ENCODE results near the gene EMP2.
"Not testable (repeated sequence)": the region's sequence is repeated elsewhere in the genome, so short reads cannot be mapped to it uniquely, and the experiment has no call there.

The EMP2 gene

DNA sequence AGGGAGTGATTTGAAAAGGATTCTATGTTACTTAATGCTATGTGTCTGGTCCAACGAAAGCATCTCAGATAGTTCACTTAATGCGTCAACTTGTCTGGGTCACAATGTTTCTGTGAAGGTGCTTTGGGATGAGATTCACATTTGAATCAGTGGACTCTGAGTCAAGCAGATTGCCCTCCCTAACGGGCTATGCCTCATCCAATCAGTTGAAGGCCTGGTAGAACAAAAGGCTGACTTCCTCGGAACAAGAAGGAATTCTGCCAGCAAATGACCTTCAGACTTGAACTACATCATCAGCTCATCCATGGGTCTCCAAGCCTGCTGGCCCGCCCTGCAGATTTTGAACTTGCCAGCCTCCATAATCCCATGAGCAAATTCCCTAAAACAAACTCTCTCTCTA lies 15.2 kb downstream of the EMP2 start:
- Histone ChIP-seq H3K27ac (ENCODE audit: low read depth in 2 of 2, low read length in 2 of 2) (no peak overlapping the region), H3K27me3 (ENCODE audit: control insufficient read depth in 2 of 2, insufficient read depth in 2 of 2, low read length in 2 of 2) (no peaks in the 10 kb centered on the region), H3K9me3 (ENCODE audit: control insufficient read depth in 2 of 2, low read length in 2 of 2) (no peaks in the 10 kb centered on the region), H3K36me3 (ENCODE audit: control insufficient read depth in 2 of 2, insufficient read depth in 2 of 2, low read length in 2 of 2) (peaks cover 4 to 13% of the 10 kb centered on the region in 2 donors), H3K4me3 (ENCODE audit: low read length in 2 of 2) (no peak overlapping the region), H3K9ac (ENCODE audit: low read depth in 1 of 2, low read length in 2 of 2) (no peak overlapping the region), H3K4me1 (ENCODE audit: control insufficient read depth in 2 of 2, insufficient read depth in 2 of 2, low read length in 2 of 2) (peaks cover 0 to 12% of the 10 kb centered on the region in 2 donors)

DNA sequence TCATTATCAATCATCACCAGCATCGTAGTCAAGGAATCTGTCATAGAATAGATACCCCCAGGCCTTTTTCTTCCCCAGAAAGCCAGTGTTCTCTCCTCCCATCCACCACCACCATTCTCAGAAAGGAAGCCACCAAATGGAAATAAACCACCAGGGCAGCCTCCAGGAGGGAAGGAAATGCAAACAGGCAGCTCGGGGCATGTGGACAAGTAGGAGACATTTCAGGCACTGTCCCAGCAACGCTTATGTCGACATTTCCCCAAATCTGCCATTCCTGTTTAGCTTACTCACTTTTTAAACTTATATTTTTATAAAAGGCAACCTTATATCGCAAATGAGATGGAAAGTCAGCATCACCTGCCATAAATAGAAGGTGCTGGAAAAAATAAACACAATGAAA lies 15.8 kb downstream of the EMP2 start:
- H3K9me3 ChIP-seq (ENCODE audit: control insufficient read depth in 2 of 2, low read length in 2 of 2) = no peaks in the 10 kb centered on the region
- H3K27me3 ChIP-seq (ENCODE audit: control insufficient read depth in 2 of 2, insufficient read depth in 2 of 2, low read length in 2 of 2) = no peaks in the 10 kb centered on the region
- H3K4me3 ChIP-seq (ENCODE audit: low read length in 2 of 2) = no peak overlapping the region
- peaks cover 4 to 13% of the 10 kb centered on the region in 2 donors for H3K36me3 ChIP-seq (ENCODE audit: control insufficient read depth in 2 of 2, insufficient read depth in 2 of 2, low read length in 2 of 2)
- H3K9ac ChIP-seq (ENCODE audit: low read depth in 1 of 2, low read length in 2 of 2) = no peak overlapping the region
- no peak overlapping the region for H3K27ac ChIP-seq (ENCODE audit: low read depth in 2 of 2, low read length in 2 of 2)
- H3K4me1 ChIP-seq (ENCODE audit: control insufficient read depth in 2 of 2, insufficient read depth in 2 of 2, low read length in 2 of 2) = peaks cover 0 to 8% of the 10 kb centered on the region in 2 donors

DNA sequence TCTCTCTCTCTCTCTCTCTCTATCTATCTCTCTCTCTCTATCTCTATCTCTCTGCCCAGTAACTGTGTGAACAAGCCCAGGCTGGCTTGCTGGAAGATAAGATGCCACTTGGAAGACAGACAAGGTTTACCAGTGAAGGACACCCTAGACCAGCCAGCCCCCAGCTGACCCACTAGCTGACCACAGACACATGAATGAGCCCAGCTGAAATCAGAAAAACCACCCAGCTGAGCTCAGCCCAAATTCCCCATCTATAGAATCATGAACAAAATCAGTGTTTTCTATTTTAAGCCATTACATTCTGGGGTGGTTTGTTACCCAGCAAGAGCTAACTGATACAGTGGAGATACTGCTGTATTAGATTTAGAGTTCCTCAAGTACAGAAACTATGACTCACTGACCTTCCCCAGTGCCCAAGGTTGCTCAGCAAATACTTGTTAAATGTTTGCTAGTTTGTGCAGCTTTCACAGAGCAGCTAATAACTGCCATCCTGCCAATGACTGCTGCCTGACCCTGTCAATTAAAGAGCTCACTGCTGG lies 18.0 kb downstream of the EMP2 start:
- Histone ChIP-seq H3K27ac (ENCODE audit: low read depth in 2 of 2, low read length in 2 of 2) (no peak overlapping the region), H3K4me1 (ENCODE audit: control insufficient read depth in 2 of 2, insufficient read depth in 2 of 2, low read length in 2 of 2) (peaks cover 0 to 11% of the 10 kb centered on the region in 2 donors), H3K27me3 (ENCODE audit: control insufficient read depth in 2 of 2, insufficient read depth in 2 of 2, low read length in 2 of 2) (no peaks in the 10 kb centered on the region), H3K9ac (ENCODE audit: low read depth in 1 of 2, low read length in 2 of 2) (no peak overlapping the region), H3K9me3 (ENCODE audit: control insufficient read depth in 2 of 2, low read length in 2 of 2) (no peaks in the 10 kb centered on the region), H3K36me3 (ENCODE audit: control insufficient read depth in 2 of 2, insufficient read depth in 2 of 2, low read length in 2 of 2) (peaks cover 2 to 6% of the 10 kb centered on the region in 2 donors), H3K4me3 (ENCODE audit: low read length in 2 of 2) (no peak overlapping the region)

DNA sequence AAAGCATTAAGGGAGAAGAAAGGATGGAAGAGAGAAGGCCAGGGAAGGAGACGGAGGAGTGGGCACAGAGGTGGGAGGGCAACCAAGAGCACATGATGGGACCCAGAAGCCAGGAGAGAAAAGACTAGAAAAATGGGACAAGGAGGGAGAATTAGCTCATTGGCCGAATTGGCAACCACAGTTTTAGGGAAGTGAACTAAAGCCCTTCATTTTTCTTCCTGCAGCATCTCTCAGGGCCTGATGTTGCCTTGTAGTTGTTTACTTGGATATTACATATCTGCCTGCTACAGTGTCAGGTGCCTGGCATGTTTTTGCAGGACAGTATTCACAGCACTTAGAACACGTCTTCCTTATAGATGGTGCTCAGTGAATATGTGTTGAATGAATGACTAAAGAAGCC lies 19.0 kb downstream of the EMP2 start:
- H3K4me1 ChIP-seq (ENCODE audit: control insufficient read depth in 2 of 2, insufficient read depth in 2 of 2, low read length in 2 of 2) = peaks cover 0 to 11% of the 10 kb centered on the region in 2 donors
- no peak overlapping the region for H3K9ac ChIP-seq (ENCODE audit: low read depth in 1 of 2, low read length in 2 of 2)
- no peaks in the 10 kb centered on the region for H3K36me3 ChIP-seq (ENCODE audit: control insufficient read depth in 2 of 2, insufficient read depth in 2 of 2, low read length in 2 of 2)
- no peak overlapping the region for H3K4me3 ChIP-seq (ENCODE audit: low read length in 2 of 2)
- no peaks in the 10 kb centered on the region for H3K9me3 ChIP-seq (ENCODE audit: control insufficient read depth in 2 of 2, low read length in 2 of 2)
- H3K27ac ChIP-seq (ENCODE audit: low read depth in 2 of 2, low read length in 2 of 2) = peak overlapping the region; percentile 13 to 34
- H3K27me3 ChIP-seq (ENCODE audit: control insufficient read depth in 2 of 2, insufficient read depth in 2 of 2, low read length in 2 of 2) = no peaks in the 10 kb centered on the region

DNA sequence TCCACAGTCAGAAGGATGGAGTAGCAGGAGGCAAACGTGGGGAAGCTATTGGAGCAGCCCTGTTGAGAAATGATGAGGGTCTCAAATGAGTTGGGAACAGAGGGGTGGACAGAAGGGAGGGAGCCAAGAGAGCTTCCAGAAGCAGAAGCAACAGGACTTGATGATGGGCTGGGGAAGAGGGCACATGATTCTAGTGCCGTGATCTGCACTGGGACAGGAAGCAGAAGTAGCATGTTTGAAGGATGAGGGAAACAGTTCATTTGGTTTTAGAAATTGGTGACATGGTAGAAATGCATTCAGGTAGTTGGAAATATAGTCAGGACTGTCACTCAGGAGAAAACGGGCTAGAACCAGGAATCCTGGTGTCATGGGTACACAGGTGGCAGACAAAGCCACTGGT lies 19.4 kb downstream of the EMP2 start:
- H3K36me3 ChIP-seq (ENCODE audit: control insufficient read depth in 2 of 2, insufficient read depth in 2 of 2, low read length in 2 of 2) = no peaks in the 10 kb centered on the region
- H3K9ac ChIP-seq (ENCODE audit: low read depth in 1 of 2, low read length in 2 of 2) = no peak overlapping the region
- peaks cover 0 to 11% of the 10 kb centered on the region in 2 donors for H3K4me1 ChIP-seq (ENCODE audit: control insufficient read depth in 2 of 2, insufficient read depth in 2 of 2, low read length in 2 of 2)
- no peaks in the 10 kb centered on the region for H3K27me3 ChIP-seq (ENCODE audit: control insufficient read depth in 2 of 2, insufficient read depth in 2 of 2, low read length in 2 of 2)
- H3K9me3 ChIP-seq (ENCODE audit: control insufficient read depth in 2 of 2, low read length in 2 of 2) = no peaks in the 10 kb centered on the region
- peak overlapping the region in 1 of 2 donors; percentile 34 for H3K27ac ChIP-seq (ENCODE audit: low read depth in 2 of 2, low read length in 2 of 2)
- H3K4me3 ChIP-seq (ENCODE audit: low read length in 2 of 2) = no peak overlapping the region

DNA sequence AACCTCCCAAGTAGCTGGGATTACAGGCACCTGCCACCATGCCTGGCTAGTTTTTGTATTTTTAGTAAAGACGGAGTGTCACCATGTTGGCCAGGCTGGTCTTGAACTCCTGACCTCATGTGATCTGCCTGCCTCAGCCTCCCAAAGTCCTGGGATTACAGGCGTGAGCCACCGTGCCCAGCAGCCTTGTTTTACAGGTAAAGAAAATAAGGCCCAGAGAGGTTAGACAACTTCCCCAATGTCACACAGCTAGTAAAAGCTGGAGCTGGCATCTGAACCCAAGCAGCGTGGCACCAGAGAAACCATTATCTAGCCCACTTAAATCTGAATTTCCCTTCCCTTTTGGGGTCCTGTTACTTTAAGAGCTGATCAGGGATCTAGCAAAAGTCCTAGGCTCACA lies 20.6 kb downstream of the EMP2 start:
- H3K9me3 ChIP-seq (ENCODE audit: control insufficient read depth in 2 of 2, low read length in 2 of 2); H3K27ac ChIP-seq (ENCODE audit: low read depth in 2 of 2, low read length in 2 of 2); H3K36me3 ChIP-seq (ENCODE audit: control insufficient read depth in 2 of 2, insufficient read depth in 2 of 2, low read length in 2 of 2); H3K9ac ChIP-seq (ENCODE audit: low read depth in 1 of 2, low read length in 2 of 2); H3K4me3 ChIP-seq (ENCODE audit: low read length in 2 of 2); H3K27me3 ChIP-seq (ENCODE audit: control insufficient read depth in 2 of 2, insufficient read depth in 2 of 2, low read length in 2 of 2): not testable (repeated sequence)
- peaks cover 0 to 11% of the 10 kb centered on the region in 2 donors for H3K4me1 ChIP-seq (ENCODE audit: control insufficient read depth in 2 of 2, insufficient read depth in 2 of 2, low read length in 2 of 2)

DNA sequence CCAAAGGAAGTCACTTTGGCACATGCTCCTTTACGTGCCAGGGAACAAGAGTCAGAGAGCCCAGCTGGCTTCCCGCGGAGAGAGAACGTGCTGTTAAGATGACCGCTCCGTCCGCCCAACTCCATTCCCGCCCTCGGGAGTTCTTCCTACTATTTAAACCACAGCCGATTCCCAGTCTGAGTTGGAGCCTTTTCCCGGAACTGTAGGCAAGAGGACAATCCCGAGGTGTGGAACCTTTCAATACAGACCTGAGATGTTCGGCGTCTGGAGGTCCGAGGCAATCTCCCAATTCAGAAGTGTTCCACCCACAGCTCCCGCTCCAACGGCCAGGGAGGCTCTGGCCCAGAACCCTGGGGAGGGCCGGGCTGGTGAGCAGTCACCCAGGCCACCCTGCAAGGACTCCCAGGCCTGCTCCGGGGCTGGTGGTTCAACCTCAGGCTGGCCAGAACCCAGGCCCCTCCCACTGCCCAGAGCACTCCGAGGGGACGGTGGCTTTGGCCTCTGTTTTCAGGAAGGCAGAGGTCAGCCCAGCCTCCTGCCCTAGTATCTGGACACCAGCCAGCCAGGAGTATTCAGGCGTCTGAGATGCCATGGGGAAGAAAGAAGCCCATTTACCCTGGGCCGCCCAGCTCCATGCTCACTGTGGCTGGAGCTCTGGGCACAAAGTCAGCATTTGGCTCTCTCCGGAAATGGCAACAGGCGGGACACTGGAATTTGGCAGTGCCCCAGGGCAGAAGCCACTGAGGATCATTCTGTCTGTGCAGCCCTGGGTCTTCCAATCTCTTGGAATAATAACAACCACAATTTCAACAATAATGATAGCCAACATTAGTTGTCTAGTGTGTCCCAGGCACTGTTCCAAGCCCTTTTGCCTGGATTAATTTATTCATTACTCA lies 21.4 kb downstream of the EMP2 start:
- Histone ChIP-seq H3K27ac (ENCODE audit: low read depth in 2 of 2, low read length in 2 of 2) (peak overlapping the region; percentile 59 to 70), H3K4me1 (ENCODE audit: control insufficient read depth in 2 of 2, insufficient read depth in 2 of 2, low read length in 2 of 2) (peaks cover 0 to 11% of the 10 kb centered on the region in 2 donors), H3K27me3 (ENCODE audit: control insufficient read depth in 2 of 2, insufficient read depth in 2 of 2, low read length in 2 of 2) (no peaks in the 10 kb centered on the region), H3K9me3 (ENCODE audit: control insufficient read depth in 2 of 2, low read length in 2 of 2) (no peaks in the 10 kb centered on the region), H3K36me3 (ENCODE audit: control insufficient read depth in 2 of 2, insufficient read depth in 2 of 2, low read length in 2 of 2) (no peaks in the 10 kb centered on the region), H3K9ac (ENCODE audit: low read depth in 1 of 2, low read length in 2 of 2) (no peak overlapping the region), H3K4me3 (ENCODE audit: low read length in 2 of 2) (no peak overlapping the region)

DNA sequence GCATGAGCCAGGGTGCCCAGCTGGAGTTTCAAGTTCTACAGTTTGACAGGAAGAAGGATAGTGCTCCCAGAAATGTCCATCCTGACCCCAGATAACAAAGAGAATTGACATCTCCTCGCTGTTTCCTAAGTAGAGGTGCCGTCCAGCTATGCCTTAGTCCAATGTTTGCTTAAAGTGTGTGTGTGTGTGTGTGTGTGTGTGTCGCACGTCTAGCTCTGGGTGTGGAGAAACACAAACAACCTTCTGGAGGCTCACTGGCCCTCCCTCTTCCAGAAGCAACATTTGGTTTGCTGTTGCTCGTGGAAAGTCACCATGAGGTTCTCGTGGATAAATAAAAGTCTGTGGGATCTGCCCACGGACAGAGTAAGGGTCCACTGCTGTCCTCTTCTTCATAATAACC lies 22.1 kb downstream of the EMP2 start:
- no peaks in the 10 kb centered on the region for H3K36me3 ChIP-seq (ENCODE audit: control insufficient read depth in 2 of 2, insufficient read depth in 2 of 2, low read length in 2 of 2)
- peak overlapping the region; percentile 59 to 70 for H3K27ac ChIP-seq (ENCODE audit: low read depth in 2 of 2, low read length in 2 of 2)
- no peaks in the 10 kb centered on the region for H3K9me3 ChIP-seq (ENCODE audit: control insufficient read depth in 2 of 2, low read length in 2 of 2)
- peak overlapping the region in 1 of 2 donors; percentile 2 for H3K9ac ChIP-seq (ENCODE audit: low read depth in 1 of 2, low read length in 2 of 2)
- no peaks in the 10 kb centered on the region for H3K27me3 ChIP-seq (ENCODE audit: control insufficient read depth in 2 of 2, insufficient read depth in 2 of 2, low read length in 2 of 2)
- H3K4me1 ChIP-seq (ENCODE audit: control insufficient read depth in 2 of 2, insufficient read depth in 2 of 2, low read length in 2 of 2) = peaks cover 0 to 11% of the 10 kb centered on the region in 2 donors
- H3K4me3 ChIP-seq (ENCODE audit: low read length in 2 of 2) = no peak overlapping the region

DNA sequence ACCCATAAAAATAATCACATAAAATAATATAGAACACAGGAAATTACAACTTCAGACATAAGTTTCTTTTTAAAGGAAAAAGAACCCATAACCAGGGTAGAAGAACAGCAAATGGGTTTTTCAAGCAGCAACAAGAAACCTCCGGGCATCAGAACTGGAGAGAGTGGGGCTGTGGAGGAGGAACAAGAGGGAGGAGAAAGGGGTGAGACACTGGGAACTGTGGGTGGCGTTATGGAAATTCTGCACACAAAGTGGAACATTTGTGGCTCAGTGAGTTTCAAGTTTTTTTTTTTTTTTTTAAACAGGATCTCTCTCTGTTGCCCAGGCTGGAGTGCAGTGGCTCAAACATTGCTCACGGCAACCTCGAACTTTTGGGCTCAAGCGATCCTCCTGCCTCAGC lies 22.6 kb downstream of the EMP2 start:
- H3K36me3 ChIP-seq (ENCODE audit: control insufficient read depth in 2 of 2, insufficient read depth in 2 of 2, low read length in 2 of 2) = no peaks in the 10 kb centered on the region
- H3K4me3 ChIP-seq (ENCODE audit: low read length in 2 of 2) = no peak overlapping the region
- peaks cover 0 to 11% of the 10 kb centered on the region in 2 donors for H3K4me1 ChIP-seq (ENCODE audit: control insufficient read depth in 2 of 2, insufficient read depth in 2 of 2, low read length in 2 of 2)
- H3K9ac ChIP-seq (ENCODE audit: low read depth in 1 of 2, low read length in 2 of 2) = no peak overlapping the region
- H3K27me3 ChIP-seq (ENCODE audit: control insufficient read depth in 2 of 2, insufficient read depth in 2 of 2, low read length in 2 of 2) = no peaks in the 10 kb centered on the region
- peak overlapping the region in 1 of 2 donors; percentile 59 for H3K27ac ChIP-seq (ENCODE audit: low read depth in 2 of 2, low read length in 2 of 2)
- no peaks in the 10 kb centered on the region for H3K9me3 ChIP-seq (ENCODE audit: control insufficient read depth in 2 of 2, low read length in 2 of 2)

DNA sequence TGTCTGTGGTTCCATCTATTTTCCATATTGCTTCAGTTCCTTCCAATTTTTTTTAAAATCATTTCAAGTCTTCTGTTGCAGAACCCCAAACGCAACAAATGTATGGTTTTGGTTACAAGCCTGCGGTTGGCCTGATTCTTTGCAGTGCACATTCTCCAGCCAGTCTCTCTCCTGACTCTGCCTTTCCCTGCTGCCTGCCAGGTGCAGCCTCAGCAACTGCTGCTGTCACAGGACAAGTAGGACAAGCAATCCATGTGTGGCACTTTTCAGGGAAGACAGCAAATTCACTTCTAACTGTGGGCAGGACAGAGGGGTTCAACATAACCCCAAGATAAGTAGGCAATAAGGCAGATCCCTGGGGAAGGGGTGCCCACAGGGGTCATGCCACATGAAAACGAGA lies 24.2 kb downstream of the EMP2 start:
- peaks cover 0 to 8% of the 10 kb centered on the region in 2 donors for H3K4me1 ChIP-seq (ENCODE audit: control insufficient read depth in 2 of 2, insufficient read depth in 2 of 2, low read length in 2 of 2)
- H3K9ac ChIP-seq (ENCODE audit: low read depth in 1 of 2, low read length in 2 of 2) = no peak overlapping the region
- H3K27ac ChIP-seq (ENCODE audit: low read depth in 2 of 2, low read length in 2 of 2) = no peak overlapping the region
- no peak overlapping the region for H3K4me3 ChIP-seq (ENCODE audit: low read length in 2 of 2)
- H3K27me3 ChIP-seq (ENCODE audit: control insufficient read depth in 2 of 2, insufficient read depth in 2 of 2, low read length in 2 of 2) = no peaks in the 10 kb centered on the region
- no peaks in the 10 kb centered on the region for H3K9me3 ChIP-seq (ENCODE audit: control insufficient read depth in 2 of 2, low read length in 2 of 2)
- no peaks in the 10 kb centered on the region for H3K36me3 ChIP-seq (ENCODE audit: control insufficient read depth in 2 of 2, insufficient read depth in 2 of 2, low read length in 2 of 2)
